NB4 (cell line): ENCODE data around the gene PHYHIPL.

ENCODE experiments used
- MYC ChIP-seq: IDR thresholded peaks from 2 replicates; pipeline ENCODE4 v1.6.1; 2011; ENCODE audit warnings: low read depth, low read length
- POLR2A ChIP-seq: IDR thresholded peaks from 2 replicates; pipeline ENCODE4 v1.6.1; 2011; ENCODE audit warnings: mild to moderate bottlenecking; ENCODE audit not compliant: insufficient read length; ENCODE audit errors: extremely low read depth
- TF ChIP-seq, protein P1 (sequence below): IDR thresholded peaks from one replicate; pipeline ENCODE4 v1.5.1; 2012; ENCODE audit warnings: low read depth, low read length
- TF ChIP-seq, protein P2 (sequence below): IDR thresholded peaks from 2 replicates; pipeline ENCODE4 v1.6.1; 2011; ENCODE audit warnings: low read depth, low read length

DNA sequence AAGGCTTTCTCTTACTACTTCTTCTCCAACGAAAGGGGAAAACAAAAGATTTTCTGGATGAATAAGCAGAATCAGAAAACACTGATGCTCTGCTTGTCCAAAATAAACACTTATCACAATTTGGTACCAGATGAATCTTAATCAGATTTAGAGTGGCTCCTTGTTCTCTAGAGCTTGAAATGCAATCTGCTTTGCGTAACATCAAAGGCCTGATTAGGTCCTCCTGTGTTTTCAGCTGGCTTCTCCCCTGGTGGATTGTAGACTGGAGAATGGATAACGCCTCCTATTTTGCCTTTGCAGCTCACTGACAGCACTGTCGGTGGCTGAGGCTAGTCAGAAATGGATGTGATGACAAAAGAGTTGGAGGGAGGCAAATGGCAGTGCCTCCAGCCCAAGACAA lies 94.7 kb downstream of the PHYHIPL start:
- TF ChIP-seq POLR2A = no peak
- TF ChIP-seq, protein P1, sequence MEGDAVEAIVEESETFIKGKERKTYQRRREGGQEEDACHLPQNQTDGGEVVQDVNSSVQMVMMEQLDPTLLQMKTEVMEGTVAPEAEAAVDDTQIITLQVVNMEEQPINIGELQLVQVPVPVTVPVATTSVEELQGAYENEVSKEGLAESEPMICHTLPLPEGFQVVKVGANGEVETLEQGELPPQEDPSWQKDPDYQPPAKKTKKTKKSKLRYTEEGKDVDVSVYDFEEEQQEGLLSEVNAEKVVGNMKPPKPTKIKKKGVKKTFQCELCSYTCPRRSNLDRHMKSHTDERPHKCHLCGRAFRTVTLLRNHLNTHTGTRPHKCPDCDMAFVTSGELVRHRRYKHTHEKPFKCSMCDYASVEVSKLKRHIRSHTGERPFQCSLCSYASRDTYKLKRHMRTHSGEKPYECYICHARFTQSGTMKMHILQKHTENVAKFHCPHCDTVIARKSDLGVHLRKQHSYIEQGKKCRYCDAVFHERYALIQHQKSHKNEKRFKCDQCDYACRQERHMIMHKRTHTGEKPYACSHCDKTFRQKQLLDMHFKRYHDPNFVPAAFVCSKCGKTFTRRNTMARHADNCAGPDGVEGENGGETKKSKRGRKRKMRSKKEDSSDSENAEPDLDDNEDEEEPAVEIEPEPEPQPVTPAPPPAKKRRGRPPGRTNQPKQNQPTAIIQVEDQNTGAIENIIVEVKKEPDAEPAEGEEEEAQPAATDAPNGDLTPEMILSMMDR = no peak
- TF ChIP-seq, protein P2, sequence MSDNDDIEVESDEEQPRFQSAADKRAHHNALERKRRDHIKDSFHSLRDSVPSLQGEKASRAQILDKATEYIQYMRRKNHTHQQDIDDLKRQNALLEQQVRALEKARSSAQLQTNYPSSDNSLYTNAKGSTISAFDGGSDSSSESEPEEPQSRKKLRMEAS = no peak
- no peak for TF ChIP-seq MYC
